GM21717 (cell line): ENCODE data around the gene ACVR1B.
A peak's percentile ranks its signal among the peaks of the same experiment; 100 is the strongest.
"Not testable (repeated sequence)": the region's sequence is repeated elsewhere in the genome, so short reads cannot be mapped to it uniquely, and the experiment has no call there.

Source experiments
- ATAC-seq: cut with Tn5 transposase; IDR thresholded peaks from one replicate; pipeline ENCODE4 v1.9.1; 2021; ENCODE audit warnings: mild to moderate bottlenecking, moderate library complexity; ENCODE audit not compliant: unreplicated experiment

ACVR1B gene

GRCh38 chr12:51969643-51970042 is 18.1 kb downstream of the ACVR1B start:
- ATAC-seq: no peak

GRCh38 chr12:51970904-51971646 is 19.6 kb downstream of the ACVR1B start:
- peak; percentile 78 for ATAC-seq

GRCh38 chr12:51971679-51972421 is 20.4 kb downstream of the ACVR1B start:
- ATAC-seq: no peak

GRCh38 chr12:51972422-51972812 is 20.9 kb downstream of the ACVR1B start:
- no peak for ATAC-seq

GRCh38 chr12:51972849-51973273 is 21.4 kb downstream of the ACVR1B start:
- ATAC-seq: no peak

GRCh38 chr12:51973560-51973959 is 22.1 kb downstream of the ACVR1B start:
- no peak for ATAC-seq

- ATAC-seq: no peak
Observed at GRCh38 chr12:51974646-51975045, 23.1 kb downstream of the ACVR1B start.

- ATAC-seq: no peak
Observed at GRCh38 chr12:51975196-51975595, 23.7 kb downstream of the ACVR1B start.

- ATAC-seq: no peak
Observed at GRCh38 chr12:51976376-51977160, 25.1 kb downstream of the ACVR1B start.

- ATAC-seq: no peak
Observed at GRCh38 chr12:51977320-51977753, 25.8 kb downstream of the ACVR1B start.

GRCh38 chr12:51979306-51979705 is 27.8 kb downstream of the ACVR1B start:
- ATAC-seq: not testable (repeated sequence)

GRCh38 chr12:51980051-51980808 is 28.7 kb downstream of the ACVR1B start:
- no peak for ATAC-seq

GRCh38 chr12:51980809-51981127 is 29.3 kb downstream of the ACVR1B start:
- no peak for ATAC-seq

GRCh38 chr12:51984657-51985056 is 33.2 kb downstream of the ACVR1B start:
- ATAC-seq: no peak

GRCh38 chr12:51985154-51985835 is 33.8 kb downstream of the ACVR1B start:
- ATAC-seq: no peak

- ATAC-seq: no peak
Observed at GRCh38 chr12:51986834-51987233, 35.3 kb downstream of the ACVR1B start.

GRCh38 chr12:51992246-51992645 is 40.7 kb downstream of the ACVR1B start:
- ATAC-seq: no peak

GRCh38 chr12:51994539-51994820 is 43.0 kb downstream of the ACVR1B start:
- ATAC-seq: no peak

GRCh38 chr12:51994959-51995358 is 43.5 kb downstream of the ACVR1B start:
- ATAC-seq: no peak

GRCh38 chr12:51997136-51997535 is 45.6 kb downstream of the ACVR1B start:
- no peak for ATAC-seq
